ENCODE data around the gene WDR1. TPM values are rescaled to one million over a fixed set of nuclear protein-coding genes. Genes with fewer than 3 reads are reported as not detected.
A peak's percentile ranks its signal among the peaks of the same experiment; 100 is the strongest.

The WDR1 gene
- total RNA-seq, 4 donors from 2014 or later, result 57.3 to 84.2 (median 72.7) TPM

- ATAC-seq (no peak), DNase-seq (no peak)
- H3K36me3 ChIP-seq, result peaks cover 0 to 100% of the 10 kb centered on the region in 2 donors
Observed at GRCh38 chr4:10078481-10079233, 37.9 kb downstream of the WDR1 start.

GRCh38 chr4:10077483-10078335, 38.9 kb downstream of the WDR1 start:
- H3K4me1 ChIP-seq, result peaks cover 0 to 7% of the 10 kb centered on the region in 2 donors
- intact Hi-C loops (cut with DNase I; ENCODE audit: low total_unique reads) (no loop called here), in situ Hi-C loops (cut with MboI; ENCODE audit: low sequenced_read_pairs in 4 of 4) (no loop called here)
- H3K36me3 ChIP-seq, result peaks cover 0 to 96% of the 10 kb centered on the region in 2 donors
- no peak for TF ChIP-seq POLR2A (IDR thresholded peaks at IDR 0.05)
- no peak for TF ChIP-seq CTCF (IDR thresholded peaks at IDR 0.05 in 4 of 5, conservative IDR thresholded peaks at IDR 0.05 in 1 of 5)
- H3K27ac ChIP-seq, result peak overlapping the region; percentile 0 to 50 (median 16)
- DNase-seq, result peak in 1 of 2 donors; percentile 16
- no peaks in the 10 kb centered on the region for H3K9me3 ChIP-seq
- no peak overlapping the region for H3K4me3 ChIP-seq
- H3K27me3 ChIP-seq, result no peaks in the 10 kb centered on the region
- ATAC-seq, result no peak

More at GRCh38 chr4:10078481-10079233, 37.9 kb downstream of the WDR1 start:
- Histone ChIP-seq H3K4me1 (peaks cover 2 to 7% of the 10 kb centered on the region in 2 donors), H3K27ac (peak overlapping the region; percentile 6 to 50 (median 28)), H3K9me3 (no peaks in the 10 kb centered on the region), H3K4me3 (no peak overlapping the region), H3K27me3 (no peaks in the 10 kb centered on the region)
- in situ Hi-C loops (cut with MboI; ENCODE audit: low sequenced_read_pairs in 4 of 4), result no loop called here
- intact Hi-C loops (cut with DNase I; ENCODE audit: low total_unique reads), result no loop called here
- TF ChIP-seq CTCF (IDR thresholded peaks at IDR 0.05 in 4 of 5, conservative IDR thresholded peaks at IDR 0.05 in 1 of 5) (no peak), POLR2A (IDR thresholded peaks at IDR 0.05) (no peak)

DNA sequence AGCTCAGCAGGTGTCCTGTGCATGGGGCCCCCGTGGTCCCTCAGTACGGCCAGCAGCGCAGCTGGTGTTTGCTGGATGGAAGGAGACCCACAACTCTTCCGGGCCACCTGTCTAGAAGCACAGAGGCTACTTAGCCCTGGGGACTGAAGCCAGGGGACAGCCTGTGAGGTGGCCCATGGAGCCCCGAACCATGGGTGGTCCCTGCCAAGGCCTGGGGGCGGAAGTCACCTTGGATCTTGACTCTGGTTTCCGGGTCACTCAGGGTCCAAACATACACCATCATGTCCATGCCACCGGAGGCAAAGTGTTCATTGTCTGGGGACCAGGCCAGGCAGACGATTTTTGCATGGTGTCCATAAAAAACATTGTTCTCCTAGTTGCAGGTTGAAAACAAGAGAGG, 39.5 kb downstream of the WDR1 start:
- Histone ChIP-seq H3K4me1 (peaks cover 0 to 7% of the 10 kb centered on the region in 2 donors), H3K27ac (peak overlapping the region in 1 of 4 donors; percentile 50), H3K4me3 (no peak overlapping the region), H3K36me3 (peaks cover 0 to 96% of the 10 kb centered on the region in 2 donors), H3K9me3 (no peaks in the 10 kb centered on the region), H3K27me3 (no peaks in the 10 kb centered on the region)
- in situ Hi-C loops (cut with MboI; ENCODE audit: low sequenced_read_pairs in 4 of 4) (no loop called here), intact Hi-C loops (cut with DNase I; ENCODE audit: low total_unique reads) (no loop called here)
- ATAC-seq (no peak), DNase-seq (peak in 1 of 2 donors; percentile 15)
- TF ChIP-seq CTCF (IDR thresholded peaks at IDR 0.05 in 4 of 5, conservative IDR thresholded peaks at IDR 0.05 in 1 of 5), result no peak
- TF ChIP-seq POLR2A (IDR thresholded peaks at IDR 0.05), result no peak

- DNase-seq (peak in 1 of 2 donors; percentile 31), ATAC-seq (no peak)
- in situ Hi-C loops (cut with MboI; ENCODE audit: low sequenced_read_pairs in 4 of 4) (no loop called here), intact Hi-C loops (cut with DNase I; ENCODE audit: low total_unique reads) (no loop called here)
- Histone ChIP-seq H3K4me3 (no peak overlapping the region), H3K27me3 (no peaks in the 10 kb centered on the region), H3K4me1 (peaks cover 0 to 7% of the 10 kb centered on the region in 2 donors), H3K9me3 (no peaks in the 10 kb centered on the region), H3K36me3 (peaks cover 0 to 87% of the 10 kb centered on the region in 2 donors), H3K27ac (peak overlapping the region in 1 of 4 donors; percentile 45)
- TF ChIP-seq CTCF (IDR thresholded peaks at IDR 0.05 in 4 of 5, conservative IDR thresholded peaks at IDR 0.05 in 1 of 5) (no peak), POLR2A (IDR thresholded peaks at IDR 0.05) (no peak)
Observed at GRCh38 chr4:10075953-10076391, 40.6 kb downstream of the WDR1 start.
